ENCODE measurements around the gene LY6G6D. TPM values are rescaled to one million over a fixed set of nuclear protein-coding genes. Genes with fewer than 3 reads are reported as not detected.
"Not testable (repeated sequence)": the region's sequence is repeated elsewhere in the genome, so short reads cannot be mapped to it uniquely, and the experiment has no call there.

Gene LY6G6D
- total RNA-seq, 2 donors from 2014 or later, result not detected

GRCh38 chr6:31690231-31691077 is 24.7 kb upstream of the LY6G6D start:
- intact Hi-C loops (cut with DNase I, micrococcal nuclease), result no loop called here
- peak; percentile 90 for ATAC-seq

GRCh38 chr6:31691078-31691463 is 24.1 kb upstream of the LY6G6D start:
- intact Hi-C loops (cut with DNase I, micrococcal nuclease), result no loop called here
- DNase-seq, result no peak
- no peak for ATAC-seq

More at GRCh38 chr6:31690231-31691077, 24.7 kb upstream of the LY6G6D start:
- peak in 1 of 2 donors; percentile 57 for DNase-seq

GRCh38 chr6:31691564-31692108 is 23.5 kb upstream of the LY6G6D start:
- DNase-seq (no peak), ATAC-seq (no peak)
- intact Hi-C loops (cut with DNase I, micrococcal nuclease), result no loop called here

GRCh38 chr6:31692353-31692752 is 22.8 kb upstream of the LY6G6D start:
- ATAC-seq (no peak), DNase-seq (no peak)
- intact Hi-C loops (cut with DNase I, micrococcal nuclease), result no loop called here

- no peak for ATAC-seq
- DNase-seq, result no peak
- intact Hi-C loops (cut with DNase I, micrococcal nuclease), result no loop called here
Measured at GRCh38 chr6:31692886-31693285, 22.3 kb upstream of the LY6G6D start.

- DNase-seq (no peak), ATAC-seq (no peak)
- intact Hi-C loops (cut with DNase I, micrococcal nuclease), result no loop called here
Measured at GRCh38 chr6:31693535-31693934, 21.6 kb upstream of the LY6G6D start.

- ATAC-seq, result no peak
- intact Hi-C loops (cut with DNase I, micrococcal nuclease), result no loop called here
- DNase-seq, result no peak
Measured at GRCh38 chr6:31697555-31697954, 17.6 kb upstream of the LY6G6D start.

GRCh38 chr6:31700740-31701401 is 14.3 kb upstream of the LY6G6D start:
- DNase-seq (no peak), ATAC-seq (no peak)
- intact Hi-C loops (cut with DNase I, micrococcal nuclease), result no loop called here

- DNase-seq, result peak in 1 of 2 donors; percentile 33
- intact Hi-C loops (cut with DNase I, micrococcal nuclease), result no loop called here
- peak; percentile 5 for ATAC-seq
Measured at GRCh38 chr6:31701666-31702404, 13.3 kb upstream of the LY6G6D start.

GRCh38 chr6:31702405-31702818 is 12.7 kb upstream of the LY6G6D start:
- peak; percentile 15 for ATAC-seq
- intact Hi-C loops (cut with DNase I, micrococcal nuclease), result no loop called here
- no peak for DNase-seq

- intact Hi-C loops (cut with DNase I, micrococcal nuclease), result no loop called here
- peak; percentile 99 for DNase-seq
- ATAC-seq, result peak; percentile 98
Measured at GRCh38 chr6:31702819-31703716, 12.1 kb upstream of the LY6G6D start, which contains the start of gene ABHD16A. Gene ABHD16A, minus strand, starts transcription at chr6:31703324. Its CDS starts 43 bp downstream, at chr6:31703281.

GRCh38 chr6:31705931-31706330 is 9.2 kb upstream of the LY6G6D start:
- intact Hi-C loops (cut with DNase I, micrococcal nuclease), result no loop called here
- ATAC-seq, result no peak
- DNase-seq, result no peak

- intact Hi-C loops (cut with DNase I, micrococcal nuclease), result no loop called here
- no peak for DNase-seq
- ATAC-seq, result no peak
Measured at GRCh38 chr6:31706599-31706998, 8.5 kb upstream of the LY6G6D start, which contains the start of gene LY6G6F. Gene LY6G6F, plus strand, starts transcription at chr6:31706866. Its CDS starts 41 bp downstream, at chr6:31706907.

- DNase-seq, result no peak
- intact Hi-C loops (cut with DNase I, micrococcal nuclease), result no loop called here
- no peak for ATAC-seq
Measured at GRCh38 chr6:31707701-31708100, 7.4 kb upstream of the LY6G6D start.

GRCh38 chr6:31708224-31708623 is 6.9 kb upstream of the LY6G6D start:
- DNase-seq (no peak), ATAC-seq (no peak)
- intact Hi-C loops (cut with DNase I, micrococcal nuclease), result no loop called here

- DNase-seq; ATAC-seq; intact Hi-C loops (cut with DNase I, micrococcal nuclease): not testable (repeated sequence)
Measured at GRCh38 chr6:31709157-31709556, 6.0 kb upstream of the LY6G6D start.

- DNase-seq (peak in 1 of 2 donors; percentile 32), ATAC-seq (peak; percentile 4)
- intact Hi-C loops (cut with DNase I, micrococcal nuclease), result no loop called here
Measured at GRCh38 chr6:31710523-31711219, 4.5 kb upstream of the LY6G6D start.

All from left colon (tissue), 2 donors.